ENCODE results near the gene ELAVL2. TPM values are rescaled to one million over a fixed set of nuclear protein-coding genes. Genes with fewer than 3 reads are reported as not detected.

The ELAVL2 gene
- total RNA-seq, 2 experiments from 2014 or later, result not detected

GRCh38 chr9:23830929-23831730 is 5.1 kb upstream of the ELAVL2 start:
- ATAC-seq (ENCODE audit: poor library complexity), result no peak

GRCh38 chr9:23830476-23830805 is 4.4 kb upstream of the ELAVL2 start:
- no peak overlapping the region for H3K27ac Mint-ChIP-seq
- peaks cover 3% of the 10 kb centered on the region for H3K9me3 Mint-ChIP-seq
- no peak overlapping the region for H3K4me3 Mint-ChIP-seq
- Histone ChIP-seq H3K27me3 (ENCODE audit: control insufficient read depth in 1 of 2, insufficient read depth in 2 of 2, low read length in 2 of 2) (peaks cover 7 to 12% of the 10 kb centered on the region in 2 experiments), H3K27ac (ENCODE audit: low read depth in 1 of 2, low read length in 2 of 2) (no peak overlapping the region), H3K9me3 (ENCODE audit: control insufficient read depth in 1 of 2, insufficient read depth in 1 of 2, low read length in 2 of 2) (peaks cover 5 to 10% of the 10 kb centered on the region in 2 experiments), H3K36me3 (ENCODE audit: insufficient read depth, low read length) (no peaks in the 10 kb centered on the region), H3K4me1 (ENCODE audit: insufficient read depth, low read length) (no peaks in the 10 kb centered on the region), H3K4me3 (ENCODE audit: low read length) (no peak overlapping the region)
- H3K36me3 Mint-ChIP-seq (ENCODE audit: low read depth), result no peaks in the 10 kb centered on the region
- ChIA-PET CTCF (no interaction called here), POLR2A (no interaction called here)
- intact Hi-C loops (cut with DNase I, micrococcal nuclease), result no loop called here
- ATAC-seq (ENCODE audit: poor library complexity) (no peak), DNase-seq (no peak)
- H3K4me1 Mint-ChIP-seq (ENCODE audit: low read depth), result no peaks in the 10 kb centered on the region
- no peak for TF ChIP-seq CTCF (IDR thresholded peaks at IDR 0.05)
- H3K27me3 Mint-ChIP-seq, result peaks cover 41% of the 10 kb centered on the region

More at GRCh38 chr9:23830929-23831730, 5.1 kb upstream of the ELAVL2 start:
- H3K27ac ChIP-seq (ENCODE audit: low read depth in 1 of 2, low read length in 2 of 2), result no peak overlapping the region
- no peak for TF ChIP-seq CTCF (IDR thresholded peaks at IDR 0.05)
- peaks cover 5 to 8% of the 10 kb centered on the region in 2 experiments for H3K9me3 ChIP-seq (ENCODE audit: control insufficient read depth in 1 of 2, insufficient read depth in 1 of 2, low read length in 2 of 2)
- H3K4me1 Mint-ChIP-seq (ENCODE audit: low read depth), result no peaks in the 10 kb centered on the region
- no peak overlapping the region for H3K4me3 Mint-ChIP-seq
- H3K4me1 ChIP-seq (ENCODE audit: insufficient read depth, low read length), result no peaks in the 10 kb centered on the region
- intact Hi-C loops (cut with DNase I, micrococcal nuclease), result no loop called here
- POLR2A ChIA-PET, result no interaction called here
- no peak for DNase-seq
- no peak overlapping the region for H3K27ac Mint-ChIP-seq
- CTCF ChIA-PET, result no interaction called here
- peaks cover 3% of the 10 kb centered on the region for H3K9me3 Mint-ChIP-seq
- H3K36me3 Mint-ChIP-seq (ENCODE audit: low read depth), result no peaks in the 10 kb centered on the region
- H3K4me3 ChIP-seq (ENCODE audit: low read length), result no peak overlapping the region
- H3K27me3 ChIP-seq (ENCODE audit: control insufficient read depth in 1 of 2, insufficient read depth in 2 of 2, low read length in 2 of 2), result peaks cover 6 to 7% of the 10 kb centered on the region in 2 experiments
- H3K36me3 ChIP-seq (ENCODE audit: insufficient read depth, low read length), result no peaks in the 10 kb centered on the region
- peaks cover 41% of the 10 kb centered on the region for H3K27me3 Mint-ChIP-seq

- Mint-ChIP-seq H3K4me1 (ENCODE audit: low read depth) (no peaks in the 10 kb centered on the region), H3K27ac (no peak overlapping the region), H3K4me3 (no peak overlapping the region), H3K9me3 (peaks cover 3% of the 10 kb centered on the region), H3K27me3 (peaks cover 41% of the 10 kb centered on the region), H3K36me3 (ENCODE audit: low read depth) (no peaks in the 10 kb centered on the region)
- DNase-seq (no peak), ATAC-seq (ENCODE audit: poor library complexity) (no peak)
- H3K9me3 ChIP-seq (ENCODE audit: control insufficient read depth in 1 of 2, insufficient read depth in 1 of 2, low read length in 2 of 2), result peaks cover 5 to 14% of the 10 kb centered on the region in 2 experiments
- ChIA-PET POLR2A (no interaction called here), CTCF (no interaction called here)
- peaks cover 13 to 18% of the 10 kb centered on the region in 2 experiments for H3K27me3 ChIP-seq (ENCODE audit: control insufficient read depth in 1 of 2, insufficient read depth in 2 of 2, low read length in 2 of 2)
- H3K4me3 ChIP-seq (ENCODE audit: low read length), result no peak overlapping the region
- H3K4me1 ChIP-seq (ENCODE audit: insufficient read depth, low read length), result peaks cover under 1% of the 10 kb centered on the region
- H3K27ac ChIP-seq (ENCODE audit: low read depth in 1 of 2, low read length in 2 of 2), result no peak overlapping the region
- intact Hi-C loops (cut with DNase I, micrococcal nuclease), result no loop called here
- H3K36me3 ChIP-seq (ENCODE audit: insufficient read depth, low read length), result no peaks in the 10 kb centered on the region
- TF ChIP-seq CTCF (IDR thresholded peaks at IDR 0.05), result no peak
These were observed 3.8 kb upstream of the ELAVL2 start for GRCh38 chr9:23829580-23830475.

Data from CD4-positive, alpha-beta T cell (primary cell).